ENCODE data around the gene SND1.

- TF ChIP-seq CTCF (IDR thresholded peaks at IDR 0.05), result no peak
- TF ChIP-seq POLR2A (IDR thresholded peaks at IDR 0.05), result no peak
Observed at GRCh38 chr7:127781081-127781480, 129.1 kb downstream of the SND1 start.

Data from body of pancreas (tissue), 4 donors.